D721Med (cell line): Measurements from ENCODE around the gene PREX1.

Experiments
- DNase-seq: peaks from one replicate; pipeline ENCODE4 v3.0.0; 2011; ENCODE audit warnings: low spot score; ENCODE audit not compliant: insufficient read length
- FAIRE-seq: peaks from 2 replicates; lab custom pipeline; 2011; peaks lifted over from hg19 to GRCh38; lab: Jason Lieb, UNC
- TF ChIP-seq, protein P1 (sequence below): IDR thresholded peaks from 2 replicates; pipeline ENCODE4 v1.5.1; 2012; ENCODE audit warnings: mild to moderate bottlenecking, control low read depth; ENCODE audit not compliant: insufficient read depth; ENCODE audit errors: missing control alignments

The PREX1 gene

DNA sequence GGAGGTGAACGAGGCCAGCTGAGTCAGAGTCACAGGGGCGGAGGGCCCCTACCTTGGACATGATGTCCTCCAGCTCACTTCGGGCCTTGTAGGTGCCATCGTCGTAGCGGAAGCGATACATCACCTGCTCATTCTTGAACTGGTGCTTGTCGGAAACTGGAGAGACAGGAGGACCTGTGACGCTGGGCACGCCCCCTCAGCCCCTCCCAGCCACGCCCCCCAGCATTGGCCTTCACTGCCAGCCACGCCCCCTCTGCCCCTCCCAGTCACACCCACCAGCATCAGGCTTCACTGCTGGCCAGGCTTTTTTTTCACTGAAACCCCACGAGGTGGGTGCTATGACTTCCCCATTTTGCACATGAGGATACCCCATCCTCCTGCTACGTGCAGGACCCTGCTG, 148.2 kb downstream of the PREX1 start:
- FAIRE-seq (no peak), DNase-seq (no peak)
- TF ChIP-seq, protein P1, sequence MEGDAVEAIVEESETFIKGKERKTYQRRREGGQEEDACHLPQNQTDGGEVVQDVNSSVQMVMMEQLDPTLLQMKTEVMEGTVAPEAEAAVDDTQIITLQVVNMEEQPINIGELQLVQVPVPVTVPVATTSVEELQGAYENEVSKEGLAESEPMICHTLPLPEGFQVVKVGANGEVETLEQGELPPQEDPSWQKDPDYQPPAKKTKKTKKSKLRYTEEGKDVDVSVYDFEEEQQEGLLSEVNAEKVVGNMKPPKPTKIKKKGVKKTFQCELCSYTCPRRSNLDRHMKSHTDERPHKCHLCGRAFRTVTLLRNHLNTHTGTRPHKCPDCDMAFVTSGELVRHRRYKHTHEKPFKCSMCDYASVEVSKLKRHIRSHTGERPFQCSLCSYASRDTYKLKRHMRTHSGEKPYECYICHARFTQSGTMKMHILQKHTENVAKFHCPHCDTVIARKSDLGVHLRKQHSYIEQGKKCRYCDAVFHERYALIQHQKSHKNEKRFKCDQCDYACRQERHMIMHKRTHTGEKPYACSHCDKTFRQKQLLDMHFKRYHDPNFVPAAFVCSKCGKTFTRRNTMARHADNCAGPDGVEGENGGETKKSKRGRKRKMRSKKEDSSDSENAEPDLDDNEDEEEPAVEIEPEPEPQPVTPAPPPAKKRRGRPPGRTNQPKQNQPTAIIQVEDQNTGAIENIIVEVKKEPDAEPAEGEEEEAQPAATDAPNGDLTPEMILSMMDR = no peak

DNA sequence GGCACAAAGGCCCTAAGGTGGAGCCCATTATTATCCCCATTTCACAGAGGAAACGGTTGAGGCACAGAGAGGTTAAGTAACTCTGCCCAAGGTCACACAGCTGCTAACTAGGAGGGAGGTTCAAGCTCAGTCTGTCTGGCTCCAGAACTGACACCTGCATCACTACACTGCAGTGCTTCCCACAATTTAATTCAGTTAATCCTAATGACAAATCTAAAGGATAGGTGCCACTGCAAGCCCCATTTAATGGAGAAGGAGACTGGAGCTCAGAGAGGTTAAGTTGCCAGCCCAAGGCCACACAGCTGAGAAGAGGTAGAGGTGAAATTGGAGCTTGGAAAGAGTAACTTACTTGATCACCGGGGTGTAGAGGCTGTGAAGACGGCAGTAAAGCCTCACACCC, 148.8 kb downstream of the PREX1 start:
- DNase-seq = no peak
- no peak for FAIRE-seq
- TF ChIP-seq, protein P1 = no peak

DNA sequence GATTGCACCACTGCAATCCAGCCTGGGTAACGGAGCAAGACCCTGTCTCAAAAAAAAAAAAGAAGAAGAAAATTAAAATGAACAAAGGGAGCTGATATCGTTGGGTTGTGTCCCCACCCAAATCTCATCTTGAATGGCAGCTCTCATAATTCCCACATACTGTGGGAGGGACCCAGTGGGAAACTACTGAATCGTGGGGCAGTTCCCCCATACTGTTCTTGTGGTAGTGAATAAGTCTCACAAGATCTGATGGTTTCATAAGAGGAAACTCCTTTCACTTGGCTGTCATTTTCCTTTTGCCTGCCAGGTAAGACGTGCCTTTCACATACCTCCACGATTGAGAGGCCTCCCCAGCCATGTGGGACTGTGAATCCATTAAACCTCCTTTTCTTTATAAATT, 149.4 kb downstream of the PREX1 start:
- DNase-seq (no peak), FAIRE-seq (no peak)
- TF ChIP-seq, protein P1 = no peak

DNA sequence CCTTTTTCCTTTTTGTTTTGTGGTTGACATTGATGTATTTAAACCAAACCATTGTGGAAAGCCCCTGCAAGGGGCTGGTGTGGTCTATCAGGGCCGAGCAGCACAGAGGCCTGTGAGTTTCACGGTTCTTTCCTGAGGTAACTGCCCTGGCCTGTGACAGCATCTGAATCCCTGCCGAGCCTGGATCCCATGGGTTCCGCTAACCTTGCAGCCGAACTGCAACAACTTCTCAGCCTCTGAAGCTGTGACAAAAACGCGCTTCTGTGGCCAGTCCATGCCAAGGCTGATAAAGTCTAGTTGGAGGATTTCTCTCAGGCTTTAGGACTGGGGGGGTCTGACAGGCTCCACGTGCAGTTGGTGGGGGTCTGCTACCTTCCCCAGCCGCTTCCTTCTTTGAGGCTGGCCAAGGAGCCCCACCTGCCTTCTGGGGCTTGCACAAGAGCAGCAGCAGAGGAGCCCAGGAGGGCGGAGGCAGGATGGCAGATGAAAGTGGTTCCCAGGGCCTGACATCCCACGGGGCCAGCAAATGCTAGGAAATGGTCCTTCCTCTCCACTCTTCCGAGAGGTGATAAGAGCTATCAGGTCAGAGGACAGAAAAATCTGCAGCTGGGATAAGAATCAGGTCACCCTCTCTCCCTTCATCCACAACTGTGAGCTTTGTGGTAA, 150.9 kb downstream of the PREX1 start:
- TF ChIP-seq, protein P1 = no peak
- DNase-seq (no peak), FAIRE-seq (no peak)

DNA sequence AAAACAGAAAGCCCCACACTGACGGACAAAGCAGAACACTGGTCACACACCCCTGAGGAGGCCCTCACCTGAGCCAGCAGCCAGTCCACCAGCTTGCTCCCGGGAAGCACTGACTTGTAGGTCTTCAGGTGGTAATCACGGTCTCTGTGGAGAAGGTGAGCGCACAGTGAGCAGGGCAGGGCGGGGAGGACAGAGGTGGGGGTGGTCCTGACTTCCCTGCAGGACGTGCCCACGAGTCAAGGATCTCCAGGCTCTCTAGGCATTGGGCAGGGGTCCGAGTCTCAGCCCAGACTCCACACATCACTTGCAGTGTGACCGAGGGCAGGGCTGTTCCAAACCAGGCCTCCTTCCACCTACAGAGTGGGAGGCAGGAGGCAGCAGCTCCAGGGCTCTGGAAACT, 151.7 kb downstream of the PREX1 start:
- DNase-seq = no peak
- FAIRE-seq = no peak
- TF ChIP-seq, protein P1 = no peak

DNA sequence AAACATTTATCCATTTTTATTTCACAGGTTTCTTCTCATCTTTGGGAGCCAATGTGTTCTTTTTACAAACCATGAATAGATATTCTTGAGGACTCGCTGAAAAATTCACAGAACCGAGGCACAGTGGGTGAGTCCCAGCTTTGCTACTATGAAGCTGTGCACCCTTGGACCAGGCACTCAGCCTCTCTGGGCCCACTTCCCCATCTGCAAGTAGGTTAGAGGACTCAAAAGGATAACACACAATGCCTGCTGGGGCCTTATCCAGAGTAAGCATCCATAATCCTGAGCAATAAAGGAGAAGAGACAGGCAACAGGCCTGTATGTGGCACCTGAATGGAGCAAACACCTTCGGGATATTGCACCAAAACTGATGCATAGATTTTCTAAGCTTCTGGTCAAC, 153.3 kb downstream of the PREX1 start:
- TF ChIP-seq, protein P1 = no peak
- DNase-seq (no peak), FAIRE-seq (no peak)

DNA sequence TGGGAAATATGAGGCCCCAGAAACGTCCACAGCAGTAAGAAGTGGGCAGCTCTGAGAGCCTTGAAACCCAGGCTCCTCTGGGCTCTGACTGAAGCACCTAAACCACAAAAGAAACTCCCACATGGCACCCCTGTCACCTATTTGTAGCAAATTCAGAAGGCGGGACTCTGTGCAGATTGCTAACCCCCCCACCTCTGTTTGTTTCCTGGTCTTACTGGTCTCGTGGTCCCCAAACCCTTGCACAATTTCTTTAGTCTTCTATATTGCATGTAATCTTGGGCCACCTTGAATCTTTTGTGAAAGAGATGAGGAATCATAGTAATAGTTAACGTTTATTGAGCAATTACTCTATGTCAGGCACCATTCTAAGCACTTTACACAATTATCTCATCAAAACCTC, 154.3 kb downstream of the PREX1 start:
- TF ChIP-seq, protein P1 = no peak
- FAIRE-seq (no peak), DNase-seq (no peak)
